Kidney capillary endothelial cell (primary cell): ENCODE results near the gene LRRN2.

ENCODE experiments used
- DNase-seq: peaks from one replicate; pipeline ENCODE4 v3.0.0-alpha.2; 2018; ENCODE audit warnings: low spot score

LRRN2 gene

GRCh38 chr1:204712708-204713430 lies 27.3 kb upstream of the LRRN2 start:
- no peak for DNase-seq

DNA sequence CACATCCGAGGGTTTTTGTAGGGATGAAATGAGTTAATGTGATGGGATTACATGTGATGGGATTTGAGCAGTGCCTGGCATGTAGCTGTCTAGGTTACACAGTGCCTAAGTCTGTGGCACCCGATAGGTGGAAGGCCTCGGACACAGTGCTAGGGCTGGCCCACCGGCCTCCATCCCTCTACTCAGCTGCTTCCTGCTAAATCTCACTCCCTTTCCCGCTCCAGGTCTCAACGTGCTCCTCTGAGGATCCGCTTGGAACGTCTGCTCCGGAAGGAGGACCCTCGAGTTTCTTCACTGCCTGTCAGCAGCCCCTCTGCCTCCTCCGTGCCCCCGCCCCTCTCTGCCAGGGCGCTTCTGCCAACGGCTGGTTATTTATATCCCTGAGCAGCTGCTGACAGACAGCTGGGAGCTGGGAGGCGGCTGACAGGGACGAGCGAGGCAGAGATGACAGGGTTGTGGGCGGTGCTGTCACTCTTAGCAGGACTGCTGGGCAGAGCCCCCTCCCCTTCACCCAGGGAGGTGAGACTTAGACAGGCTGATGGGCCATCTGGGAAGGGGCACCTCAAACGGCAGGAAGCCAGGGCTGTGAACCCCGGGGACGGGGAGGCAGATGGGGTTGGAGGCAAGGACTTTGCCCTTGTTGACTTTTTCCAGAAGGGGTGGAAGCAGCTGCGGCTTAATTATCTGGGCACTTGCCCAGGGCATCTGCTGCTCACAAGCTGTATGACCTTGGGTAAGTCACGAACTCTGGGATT lies 26.6 kb upstream of the LRRN2 start:
- no peak for DNase-seq

DNA sequence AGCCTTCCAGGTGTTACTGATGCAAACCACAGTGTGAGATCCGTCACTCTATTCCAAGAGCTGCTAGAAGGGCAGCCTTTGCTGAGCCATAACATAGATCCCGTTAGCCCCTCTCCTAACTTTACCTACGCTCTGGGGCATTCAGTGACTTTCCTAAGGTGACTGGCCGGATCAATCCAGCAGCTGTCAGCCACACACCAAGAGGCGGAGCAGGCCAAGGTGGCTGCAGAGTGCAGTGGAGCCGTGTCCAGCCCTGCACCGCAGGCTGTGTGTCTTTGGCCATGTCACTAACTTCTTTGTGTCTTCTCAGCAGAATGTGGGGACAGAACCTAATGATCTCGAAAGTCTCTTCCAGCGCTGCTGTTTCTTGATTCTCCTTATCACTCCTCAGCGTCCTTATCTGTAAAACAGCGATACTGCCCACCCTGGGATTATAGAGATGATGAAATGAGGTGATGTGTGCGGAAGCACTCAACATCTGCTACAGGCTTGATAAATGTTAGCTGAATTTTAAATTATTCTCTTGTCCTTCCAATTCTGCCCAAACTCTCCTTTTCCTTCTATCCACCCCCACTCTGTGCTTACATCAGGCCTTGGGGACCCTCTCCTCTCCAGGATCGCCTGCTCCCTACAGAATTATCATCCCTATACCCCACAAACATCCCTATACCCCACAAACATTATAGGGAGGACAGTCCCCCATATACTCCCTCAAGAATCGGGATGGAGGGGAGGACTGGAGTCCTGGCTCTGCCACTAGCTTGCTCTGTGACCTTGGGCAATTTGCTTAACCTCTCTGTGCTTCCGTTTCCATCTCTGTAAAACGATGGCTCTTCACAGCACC lies 25.8 kb upstream of the LRRN2 start:
- no peak for DNase-seq

DNA sequence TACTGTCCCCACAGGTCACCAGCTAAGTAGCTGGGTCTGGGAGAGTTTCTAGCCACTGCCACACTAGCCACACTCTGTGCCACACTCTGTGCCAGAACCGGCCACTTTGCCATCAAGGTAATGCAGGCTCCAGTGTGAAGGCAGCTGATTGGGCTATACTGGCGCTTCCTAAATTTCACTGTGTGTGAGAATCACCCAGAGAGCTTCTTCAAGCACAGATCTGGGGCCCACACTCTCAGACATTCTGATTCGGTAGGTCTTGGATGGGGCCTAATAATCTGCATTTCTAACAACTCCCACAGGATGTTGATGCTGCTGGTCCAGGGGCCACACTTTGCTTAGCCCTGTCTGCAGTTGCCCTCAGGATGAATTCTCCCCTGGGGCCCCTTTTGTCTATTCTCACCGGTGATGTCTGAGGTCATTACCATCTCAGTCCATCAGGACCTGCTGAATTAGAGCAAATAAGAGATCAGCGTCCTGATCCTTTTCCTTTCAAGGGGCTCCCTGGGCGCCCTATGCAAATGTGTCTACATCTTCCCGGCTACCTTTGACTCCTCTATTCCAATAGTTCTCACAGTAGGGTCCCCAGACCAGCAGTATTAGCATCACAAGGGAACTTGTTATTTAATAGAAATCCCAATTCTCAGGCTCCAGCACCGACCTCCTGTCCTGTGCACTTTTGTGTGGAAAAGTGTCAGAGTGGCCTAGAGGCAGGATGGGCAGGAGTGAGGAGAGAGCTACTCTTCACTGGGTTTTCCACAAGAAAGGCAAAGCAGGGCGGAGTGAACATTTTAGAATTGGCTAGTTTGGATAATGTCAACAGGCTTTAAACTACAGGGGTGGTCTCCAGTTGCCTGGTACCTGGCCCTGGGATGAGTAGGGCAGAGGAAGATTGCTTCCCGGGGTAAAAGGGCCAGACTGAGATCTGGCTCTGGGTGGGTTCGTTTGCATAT lies 24.7 kb upstream of the LRRN2 start:
- DNase-seq: no peak

DNA sequence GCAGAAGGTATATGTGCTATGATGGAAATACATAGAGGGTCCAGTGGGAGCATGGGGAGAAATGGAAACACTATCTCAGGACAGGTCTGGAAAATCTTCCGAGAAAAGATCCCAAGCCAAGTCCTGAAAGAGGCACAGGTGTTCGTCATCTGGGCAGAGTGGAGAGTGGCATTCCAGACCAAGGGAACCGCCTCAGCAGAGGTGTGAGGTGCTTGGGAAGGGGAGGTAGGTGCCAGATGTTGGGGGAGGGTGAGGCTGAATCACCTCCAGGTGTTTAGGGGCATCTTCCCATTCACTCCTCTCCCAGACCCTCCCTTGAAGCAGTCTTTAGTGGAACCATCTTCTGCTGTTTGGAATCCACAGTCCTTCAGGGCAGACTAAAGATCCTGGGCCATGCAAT lies 23.5 kb upstream of the LRRN2 start:
- DNase-seq: no peak

DNA sequence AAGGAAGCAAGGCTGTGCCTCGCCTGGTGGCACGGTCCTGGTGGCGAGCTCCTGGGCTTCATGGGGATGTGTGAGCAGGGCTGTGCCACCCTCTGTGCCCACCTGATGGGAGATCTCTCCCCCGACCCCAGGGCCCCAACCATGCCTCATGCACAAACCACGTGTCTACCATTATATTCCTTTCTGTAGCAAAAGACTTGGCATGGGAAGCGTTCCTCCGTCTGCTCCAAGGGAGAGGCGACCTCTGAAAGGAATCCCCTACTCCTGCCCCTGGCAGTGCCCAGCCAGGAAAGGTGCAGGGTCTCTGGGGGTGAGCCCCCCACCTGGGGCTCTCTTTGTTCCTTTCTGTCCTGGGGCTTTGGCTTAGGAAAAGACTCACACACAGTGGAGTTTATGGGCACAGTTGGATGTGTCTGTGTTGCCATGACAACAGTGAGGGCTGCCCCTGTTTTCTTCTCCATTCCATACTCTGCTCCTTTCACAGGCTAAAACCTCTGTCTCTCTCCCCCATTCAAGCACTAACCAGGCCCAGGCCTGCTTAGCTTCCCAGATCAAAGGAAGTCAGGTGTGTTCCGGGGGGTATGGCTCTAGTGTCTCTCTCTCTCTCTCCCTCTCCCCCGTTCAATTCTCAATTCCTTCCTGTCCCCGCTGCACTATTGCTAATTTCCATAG lies 21.4 kb upstream of the LRRN2 start:
- no peak for DNase-seq

- DNase-seq: no peak
Measured at GRCh38 chr1:204705888-204706837, 20.6 kb upstream of the LRRN2 start.

DNA sequence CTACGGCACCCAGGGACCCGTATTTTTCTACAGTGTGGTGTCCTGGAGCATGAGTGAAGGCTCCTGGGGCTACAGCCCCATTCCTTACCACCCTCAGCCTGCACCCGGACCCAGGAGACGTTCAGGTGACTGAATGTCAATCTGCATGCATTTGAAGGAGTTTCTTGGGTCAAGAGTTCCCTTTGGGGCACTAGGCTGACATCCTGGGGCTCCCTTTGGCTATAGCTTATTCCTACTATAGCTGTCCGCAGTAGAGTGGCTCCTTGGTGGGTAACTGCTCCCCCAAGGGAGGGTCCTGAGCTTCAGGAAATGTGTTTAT lies 19.9 kb upstream of the LRRN2 start:
- DNase-seq: no peak

- DNase-seq: no peak
Measured at GRCh38 chr1:204704794-204705492, 19.4 kb upstream of the LRRN2 start.

- no peak for DNase-seq
Measured at GRCh38 chr1:204703826-204704612, 18.5 kb upstream of the LRRN2 start.

DNA sequence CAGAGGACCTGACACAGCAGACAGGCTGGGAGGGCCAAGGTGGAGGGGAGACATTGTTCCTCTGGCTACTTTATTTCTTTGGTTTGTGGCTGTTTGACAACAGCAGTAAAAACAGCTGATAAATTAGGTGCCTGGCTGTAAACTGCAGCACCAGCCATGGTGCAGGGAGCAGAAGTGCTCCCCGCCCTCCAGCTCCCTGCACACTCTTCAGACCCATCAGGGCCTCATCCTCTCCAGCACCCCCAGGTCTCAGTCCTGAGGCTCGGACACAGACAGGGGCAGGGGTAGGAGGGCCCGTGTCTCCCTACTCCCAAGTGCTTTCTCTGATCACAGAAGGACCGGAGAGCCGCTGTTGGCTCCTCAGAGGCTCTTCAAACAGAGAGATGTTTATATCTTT lies 17.7 kb upstream of the LRRN2 start:
- DNase-seq: no peak

DNA sequence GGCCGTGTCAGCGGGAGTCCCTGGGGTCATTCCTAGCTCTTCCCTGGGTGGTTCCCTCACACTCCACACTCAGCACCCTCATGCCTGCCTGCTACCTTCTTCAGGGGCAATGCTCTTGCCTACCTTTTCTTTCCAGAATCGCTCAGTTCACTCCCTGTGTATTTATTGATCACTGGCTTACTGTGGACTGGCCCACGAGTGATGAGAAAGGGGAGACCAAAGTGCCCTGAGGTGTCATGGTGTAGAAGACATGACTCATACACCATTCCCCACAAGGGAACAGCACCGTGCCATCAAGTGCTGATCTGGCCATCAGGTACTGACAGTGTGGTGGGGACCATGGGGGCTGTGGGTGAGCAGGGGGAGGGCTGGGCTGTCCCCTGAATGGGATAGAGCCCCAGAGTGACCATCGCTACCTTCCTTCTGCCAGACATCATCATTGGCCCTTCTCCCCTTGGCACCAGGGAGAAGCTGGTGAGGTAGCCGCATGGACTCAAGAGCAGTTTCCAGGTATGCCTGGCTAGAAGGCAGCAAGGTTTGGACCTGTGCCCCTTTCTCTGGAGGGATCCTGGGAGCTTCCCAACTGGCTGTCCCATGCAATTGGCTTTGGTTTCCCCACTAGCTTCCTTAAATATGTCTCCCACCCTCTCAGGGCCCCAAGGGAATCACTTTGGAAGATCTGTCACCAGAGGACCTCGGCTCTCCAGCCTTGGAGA lies 17.2 kb upstream of the LRRN2 start:
- no peak for DNase-seq

DNA sequence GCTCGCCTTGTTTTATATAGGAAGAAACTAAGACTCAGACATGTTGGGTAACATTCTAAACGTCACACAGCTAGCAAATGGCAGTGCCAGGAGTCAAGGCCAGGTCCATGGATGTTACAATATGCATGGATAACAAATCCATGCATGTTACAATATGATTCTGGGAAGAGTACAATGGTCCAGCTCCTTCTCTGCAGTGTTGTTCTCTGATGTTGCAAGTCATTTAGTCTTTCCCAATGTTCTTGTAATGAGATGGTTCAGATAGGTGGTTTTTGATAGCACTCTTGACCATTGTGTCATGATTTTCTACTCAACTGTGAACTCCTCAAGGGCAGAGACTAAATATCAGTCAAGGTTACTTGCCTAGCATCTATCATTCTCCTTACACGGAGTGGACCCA lies 15.7 kb upstream of the LRRN2 start:
- DNase-seq: no peak

- no peak for DNase-seq
Measured at GRCh38 chr1:204697893-204698292, 12.4 kb upstream of the LRRN2 start.

DNA sequence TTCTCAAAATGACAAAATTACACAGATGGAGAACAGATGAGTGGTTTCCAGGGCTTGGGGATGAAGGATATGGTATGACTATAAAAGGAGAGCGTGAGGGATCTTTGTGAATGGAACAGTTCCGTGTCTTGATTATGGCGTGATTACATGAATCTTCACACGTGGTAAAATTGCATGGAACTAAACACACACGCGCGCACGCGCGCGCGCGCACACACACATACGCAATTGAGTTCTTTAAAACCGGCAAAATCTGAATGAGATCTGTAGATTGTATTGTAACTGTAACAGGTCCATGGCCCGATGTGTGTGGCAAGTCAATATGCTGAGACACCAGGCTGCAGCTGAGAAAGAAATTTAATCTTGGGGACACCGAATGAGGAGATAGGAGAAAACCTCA lies 11.1 kb upstream of the LRRN2 start:
- DNase-seq: no peak

DNA sequence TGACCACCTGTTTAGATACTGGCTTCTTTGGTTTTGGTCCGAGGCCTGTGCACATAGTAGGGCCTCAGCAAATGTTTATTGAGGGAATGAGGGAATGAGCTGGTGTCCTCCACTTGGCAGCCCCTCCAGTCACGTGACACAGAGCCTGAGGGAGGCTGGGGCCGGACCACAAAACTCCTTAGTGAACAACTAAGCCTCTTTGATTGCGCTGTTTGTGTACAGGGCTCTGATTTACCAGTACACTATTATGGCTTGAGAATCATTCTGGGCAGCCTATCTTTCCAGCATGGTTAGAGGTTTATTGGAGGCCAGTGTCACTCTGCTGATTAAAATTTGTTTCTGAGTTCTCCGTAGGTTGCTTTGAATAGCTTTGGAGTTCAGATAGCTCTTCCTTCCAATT lies 10.2 kb upstream of the LRRN2 start:
- DNase-seq: no peak

GRCh38 chr1:204694145-204694544 lies 8.6 kb upstream of the LRRN2 start:
- DNase-seq: no peak

DNA sequence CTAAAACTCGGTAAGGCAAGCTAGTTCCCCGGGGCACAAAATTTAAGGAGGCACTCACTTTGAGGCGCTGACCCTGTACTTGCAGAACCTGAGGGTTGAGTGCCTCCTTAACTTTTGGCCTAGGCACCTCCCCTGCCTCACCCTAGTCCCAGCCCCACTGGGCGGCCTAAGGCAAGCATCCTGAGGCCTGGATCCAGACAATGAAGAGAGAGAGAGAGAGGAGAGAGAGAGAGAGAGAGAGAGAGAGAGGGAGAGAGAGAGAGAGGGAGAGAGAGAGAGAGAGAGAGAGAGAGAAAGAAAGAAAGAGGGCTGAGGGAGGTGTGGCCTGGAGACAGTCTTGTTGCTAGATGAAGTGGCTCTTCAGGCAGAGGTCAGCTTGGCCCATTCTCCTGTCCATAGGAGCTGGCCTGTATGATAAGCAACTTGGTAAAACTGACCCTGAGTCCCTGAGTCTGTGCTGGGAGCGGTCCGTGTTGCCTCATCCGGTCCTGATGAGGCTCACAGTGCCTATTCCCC lies 7.4 kb upstream of the LRRN2 start:
- DNase-seq: no peak
